ENCODE results near the gene AUTS2.

The AUTS2 gene

DNA sequence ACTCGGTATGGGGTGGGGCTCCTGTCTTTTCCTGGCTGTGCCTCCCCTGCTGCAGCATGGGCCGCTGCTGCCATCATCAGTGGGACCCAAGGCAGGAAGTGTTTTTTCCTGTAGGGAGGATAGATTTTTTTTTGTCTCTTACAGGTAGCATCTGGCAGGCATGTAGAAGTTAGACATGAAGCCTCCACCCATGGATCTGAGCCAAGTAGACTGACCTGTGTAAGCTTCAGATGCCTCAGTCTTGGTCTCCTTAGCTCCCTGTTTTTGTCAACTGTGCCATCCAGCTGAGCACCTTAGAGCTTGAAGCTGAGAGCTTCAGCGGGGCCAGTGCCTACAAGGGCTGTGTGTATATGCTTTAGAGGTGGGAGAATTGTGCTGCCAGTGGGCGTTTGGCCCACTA lies 93.5 kb downstream of the AUTS2 start:
- DNase-seq, result no peak

DNA sequence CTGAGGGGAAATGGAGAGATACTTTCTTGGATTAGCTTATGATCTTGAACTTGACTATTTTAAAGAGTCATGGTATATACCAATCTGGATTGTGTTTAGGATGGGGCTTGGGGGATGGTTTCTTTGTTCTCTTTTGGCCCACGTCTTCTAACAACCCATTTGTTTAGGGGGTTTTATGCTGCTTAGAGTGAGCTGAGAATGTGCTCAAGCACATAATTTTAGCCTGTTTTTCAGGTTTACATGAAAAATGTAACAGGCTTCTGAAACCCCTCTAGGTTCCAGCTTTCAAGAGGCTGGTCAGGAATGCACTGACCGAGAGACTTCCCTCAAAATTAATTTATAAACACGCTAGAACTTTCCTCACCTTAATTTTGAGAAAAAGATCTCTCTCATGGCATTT lies 94.3 kb downstream of the AUTS2 start:
- no peak for DNase-seq

DNA sequence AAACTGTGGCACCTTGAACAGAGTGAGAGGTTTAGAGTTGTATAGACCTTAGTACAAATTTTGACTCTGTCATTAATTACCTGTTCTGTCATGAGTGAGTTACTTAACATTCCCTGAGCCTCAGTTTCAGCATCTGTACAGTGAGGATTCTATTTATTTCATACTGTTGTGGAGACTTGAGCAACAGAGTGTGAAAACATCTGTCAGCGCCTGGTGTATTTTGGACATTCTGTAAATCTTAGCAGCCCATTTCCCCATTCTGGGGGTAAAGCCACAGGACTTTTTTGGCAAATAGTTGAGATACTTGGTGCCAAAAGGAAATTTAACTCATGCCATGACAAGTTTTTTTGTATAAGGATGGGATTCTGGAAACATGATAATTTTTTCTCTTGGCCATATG lies 94.8 kb downstream of the AUTS2 start:
- DNase-seq, result no peak

DNA sequence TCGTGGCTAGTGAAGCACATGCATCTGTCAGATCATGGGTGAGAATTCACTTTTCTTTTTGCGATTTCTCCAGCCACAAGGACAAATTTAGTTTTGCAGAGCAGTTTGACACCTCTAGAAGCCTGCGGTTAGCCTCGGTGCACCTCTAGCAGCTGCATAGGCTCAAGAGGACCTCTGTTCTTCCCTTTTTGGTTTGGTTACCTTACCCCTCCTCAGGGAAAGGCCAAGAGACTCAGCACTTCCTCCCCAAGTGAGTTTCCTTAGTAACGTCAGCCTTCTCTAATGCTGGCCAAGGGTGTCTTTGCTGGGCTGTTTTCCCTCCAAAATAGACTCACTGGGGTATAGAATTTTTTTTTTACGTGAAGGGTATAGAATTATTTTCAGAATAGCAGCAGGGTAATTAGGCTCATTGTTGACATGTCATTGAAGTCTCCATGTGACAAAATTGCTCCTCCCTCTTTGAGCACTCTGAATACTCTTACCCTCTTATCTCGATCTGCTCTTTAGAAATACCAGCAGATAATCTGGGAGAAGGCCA lies 97.8 kb downstream of the AUTS2 start:
- no peak for DNase-seq

DNA sequence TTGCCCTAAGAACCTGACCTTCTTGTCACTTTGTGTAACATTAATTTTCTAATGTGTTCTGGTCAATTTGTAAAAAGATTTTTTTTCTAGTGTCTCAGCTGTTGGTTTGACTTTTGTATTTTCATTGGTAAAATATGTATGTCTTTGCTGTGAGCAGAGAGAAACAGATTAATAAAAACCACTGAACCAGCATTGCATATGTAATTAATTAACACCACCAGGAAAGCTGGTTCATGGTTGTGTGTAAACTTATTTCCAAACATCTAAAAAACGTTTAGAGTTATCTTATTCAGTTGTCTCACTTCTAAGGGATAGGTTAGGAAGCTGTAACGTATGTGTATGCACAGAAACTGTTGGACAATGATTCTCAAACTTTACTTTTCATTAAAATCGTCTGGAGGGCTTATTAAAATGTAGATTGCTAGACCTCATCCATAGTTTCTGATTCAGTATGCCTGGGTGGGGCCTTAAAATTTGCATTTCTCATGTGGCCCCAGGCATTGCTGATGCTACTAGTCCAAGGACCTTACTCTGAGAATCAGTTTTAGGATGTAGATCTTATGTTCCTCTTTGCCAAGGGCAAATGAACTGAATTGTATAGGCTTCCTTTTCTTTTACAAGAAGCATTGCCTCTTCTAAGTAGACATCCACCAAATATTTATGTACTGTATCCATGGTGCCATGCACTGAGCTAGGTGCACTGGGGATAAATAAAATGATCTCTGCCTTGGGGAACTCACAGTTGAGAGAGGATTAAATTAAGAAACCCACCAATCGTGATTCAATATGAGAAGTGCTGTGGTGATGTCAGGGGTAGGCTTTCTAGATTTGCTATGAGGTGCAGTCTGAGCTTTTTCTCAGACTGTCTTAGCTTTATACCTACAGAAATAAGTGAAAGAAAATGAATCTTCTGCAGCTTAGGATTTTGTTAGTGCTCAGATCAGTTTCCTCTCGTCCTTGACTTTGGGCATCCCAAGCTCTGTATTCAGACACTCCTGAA lies 98.7 kb downstream of the AUTS2 start:
- no peak for DNase-seq

DNA sequence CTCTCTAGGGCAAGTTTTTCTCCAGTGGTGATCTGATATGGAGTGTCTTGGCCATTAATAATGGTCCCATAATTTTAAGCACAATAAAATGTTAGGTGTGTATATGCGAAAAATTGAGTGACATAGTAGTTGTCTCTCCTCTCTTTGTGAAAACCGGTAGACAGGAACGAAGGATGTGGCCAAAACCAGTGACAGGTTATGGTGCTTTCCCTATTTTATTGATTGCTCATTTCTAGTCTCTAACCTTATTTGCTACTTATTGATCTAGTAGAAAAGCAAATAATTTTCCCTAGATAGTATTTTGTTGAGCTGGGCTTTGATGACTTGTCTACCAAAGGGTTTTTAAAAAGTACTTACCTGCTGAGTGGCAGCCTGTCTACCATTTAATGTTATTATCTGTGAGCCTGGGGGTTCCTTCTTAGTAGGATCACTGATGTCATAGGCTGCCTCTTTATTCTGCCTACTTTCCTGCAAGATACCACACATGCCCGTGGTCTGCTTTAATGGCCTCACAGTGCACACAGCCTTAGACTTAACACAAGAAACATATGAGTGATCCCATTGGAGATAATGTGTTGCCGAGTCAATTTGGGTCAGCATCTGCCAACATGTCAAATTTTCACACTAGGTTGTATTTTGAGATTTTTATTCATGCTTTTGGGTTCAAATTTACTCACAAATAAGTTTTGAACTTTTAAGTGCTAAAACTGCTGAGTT lies 100.0 kb downstream of the AUTS2 start:
- DNase-seq, result no peak

DNA sequence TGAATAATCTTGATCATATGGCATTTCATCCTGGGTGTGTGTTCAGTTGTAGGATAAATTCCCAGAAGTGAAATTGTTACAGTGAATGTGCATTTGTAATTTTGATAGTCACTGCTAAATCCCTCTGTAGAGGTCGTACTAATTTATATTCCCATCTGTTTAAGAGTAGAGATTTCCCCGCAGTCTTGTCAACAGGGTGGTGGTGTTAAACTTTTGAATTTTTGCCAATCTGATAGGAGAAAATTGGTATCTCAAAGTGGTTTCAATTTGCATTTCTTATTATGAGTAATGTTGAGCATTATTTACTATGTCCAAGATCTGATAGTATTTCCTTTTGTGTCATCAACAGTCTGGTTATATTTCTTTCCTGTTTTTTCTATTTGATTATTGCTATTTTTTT lies 101.7 kb downstream of the AUTS2 start:
- no peak for DNase-seq

DNA sequence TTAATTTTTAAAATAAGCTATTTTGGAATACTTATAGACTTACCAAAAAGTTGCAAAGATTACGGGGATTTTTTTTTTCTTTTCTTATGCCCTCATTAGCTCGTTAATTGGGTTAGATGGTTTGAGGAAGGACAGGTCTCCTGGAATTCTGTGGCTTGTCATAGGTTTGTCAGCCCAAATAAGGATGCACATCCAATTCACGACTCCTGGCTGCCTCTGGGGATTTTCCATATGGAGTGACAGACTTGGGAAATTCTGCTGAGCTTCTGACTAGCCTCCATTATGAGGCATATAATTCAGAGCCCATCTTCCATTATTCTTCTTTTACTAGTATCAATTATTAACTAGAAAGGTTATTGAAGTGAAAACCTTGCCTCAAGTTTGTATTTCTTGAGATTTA lies 102.1 kb downstream of the AUTS2 start:
- DNase-seq, result no peak

DNA sequence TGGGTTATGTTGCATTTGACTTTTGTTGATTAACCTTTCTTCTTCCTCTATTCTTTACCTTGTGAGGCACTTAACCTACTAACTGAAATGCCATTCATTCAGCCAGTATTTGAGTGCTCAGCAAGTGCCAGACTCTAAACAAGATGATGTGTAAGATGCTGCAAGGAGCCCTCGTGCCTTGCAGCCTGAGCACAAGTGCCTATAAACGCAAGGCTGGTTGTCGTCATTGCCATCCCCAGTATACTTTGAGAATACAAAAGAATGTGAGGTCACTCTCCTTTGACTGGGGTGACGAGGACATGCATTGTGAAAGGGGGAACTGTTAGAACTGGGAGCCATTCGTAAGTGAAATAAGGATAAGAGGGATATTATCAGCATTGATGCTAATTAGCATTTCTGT lies 103.0 kb downstream of the AUTS2 start:
- DNase-seq, result no peak

DNA sequence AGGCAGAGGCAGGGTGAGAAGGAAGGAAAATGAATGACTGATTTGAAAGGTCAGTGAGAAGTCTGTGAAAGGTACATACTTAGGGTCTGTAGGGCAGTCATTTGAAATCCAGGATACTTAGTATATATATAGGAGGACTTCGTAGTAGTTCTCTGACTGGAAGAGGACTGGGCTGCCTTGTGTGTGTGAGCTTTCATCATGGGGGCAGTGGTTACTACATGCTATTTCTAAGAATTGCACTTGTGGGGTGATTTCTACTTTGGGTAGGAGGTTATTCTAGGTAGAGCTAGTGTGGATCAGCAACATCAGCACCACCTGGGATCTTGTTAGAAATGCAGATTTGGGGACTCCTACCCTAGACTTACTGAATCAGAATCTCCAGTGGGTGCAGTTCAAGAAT lies 104.1 kb downstream of the AUTS2 start:
- no peak for DNase-seq

DNA sequence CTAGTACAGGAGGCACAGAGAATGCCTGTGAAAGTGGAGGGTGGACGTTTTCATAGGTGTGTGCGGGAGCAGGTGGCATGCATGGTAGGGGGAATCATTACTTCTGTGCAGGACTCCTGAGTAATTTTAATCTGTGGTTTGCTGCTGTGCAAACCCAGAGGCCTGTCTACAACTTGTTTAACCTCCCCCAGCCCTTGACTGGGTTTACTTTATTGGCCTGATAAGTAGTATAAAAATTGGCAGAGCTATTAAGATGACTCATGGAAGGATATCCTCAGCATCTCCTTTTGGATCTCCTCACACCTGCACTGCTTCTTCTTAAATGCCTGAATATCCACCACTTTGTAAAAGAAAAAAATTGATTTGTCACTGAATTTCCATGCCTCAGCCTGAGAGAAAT lies 104.8 kb downstream of the AUTS2 start:
- DNase-seq, result no peak

DNA sequence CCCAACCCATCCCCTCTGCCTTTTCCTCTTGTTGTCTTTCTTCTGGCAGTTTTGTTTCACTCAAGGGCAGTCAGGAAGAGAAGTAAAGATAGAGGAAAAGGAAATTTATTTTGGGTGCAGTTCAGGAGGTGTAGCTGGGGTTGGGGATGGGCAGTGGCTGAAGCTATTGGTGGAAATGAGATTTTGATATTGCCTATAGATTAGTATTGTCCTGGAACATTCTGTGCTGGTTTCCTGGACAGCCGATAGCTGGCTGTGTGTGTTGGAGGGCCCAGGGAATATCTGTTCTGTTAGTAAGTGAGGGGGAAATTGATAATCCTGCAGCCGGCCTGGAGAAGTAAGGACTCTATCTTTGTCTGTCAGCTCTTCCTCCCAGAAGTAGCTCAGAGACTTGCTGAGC lies 107.8 kb downstream of the AUTS2 start:
- no peak for DNase-seq

DNA sequence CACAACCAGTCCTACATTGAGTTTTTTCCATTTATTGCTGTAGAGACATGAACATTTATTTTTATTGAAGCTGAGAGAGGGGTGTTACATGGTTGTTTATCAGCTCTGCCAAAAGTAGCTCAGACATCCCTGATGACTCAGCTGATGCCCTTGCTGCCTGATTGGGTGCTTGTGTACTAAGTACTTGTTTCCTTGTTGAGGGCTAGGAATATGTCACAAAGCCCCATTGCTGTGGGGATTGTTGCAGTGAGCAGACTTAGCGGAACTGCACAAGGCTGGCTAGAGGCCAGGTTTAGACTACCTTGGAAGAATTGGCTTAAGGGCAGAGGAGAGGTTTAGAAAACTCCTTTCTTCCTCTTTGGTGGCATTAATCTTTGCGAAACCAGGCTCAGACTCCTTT lies 110.6 kb downstream of the AUTS2 start:
- no peak for DNase-seq

DNA sequence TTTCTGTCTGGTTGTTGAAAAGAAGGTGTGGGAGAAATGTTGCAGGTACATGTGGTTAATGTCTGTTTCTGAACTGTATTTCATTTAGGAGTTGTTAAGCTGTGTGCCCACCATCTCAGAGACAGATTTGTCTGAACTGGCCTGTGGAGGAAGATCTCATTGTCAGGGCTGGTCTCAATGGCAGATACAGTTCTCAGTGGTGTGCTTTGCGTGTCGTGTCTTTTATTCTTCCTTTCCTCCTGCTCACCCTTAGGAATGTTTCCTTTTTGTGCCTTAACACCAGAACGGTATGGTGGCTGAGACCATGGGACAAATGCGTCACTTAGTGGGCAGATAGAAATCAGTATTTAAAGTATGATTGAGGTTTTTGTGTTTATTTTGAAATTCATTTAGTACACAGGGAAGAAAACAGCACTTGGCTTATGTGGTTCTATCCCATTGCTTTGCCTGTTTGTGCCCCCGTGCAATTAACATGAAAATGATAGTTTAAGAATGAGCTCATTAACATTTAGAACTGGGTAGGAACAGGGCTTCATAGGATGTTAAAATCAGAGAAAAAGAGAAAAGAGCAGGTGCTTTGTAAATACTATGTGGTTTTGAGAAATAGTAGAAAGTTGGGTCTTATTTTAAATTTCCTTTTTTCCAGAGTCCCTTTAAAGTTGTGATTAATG lies 112.6 kb downstream of the AUTS2 start:
- DNase-seq, result no peak

DNA sequence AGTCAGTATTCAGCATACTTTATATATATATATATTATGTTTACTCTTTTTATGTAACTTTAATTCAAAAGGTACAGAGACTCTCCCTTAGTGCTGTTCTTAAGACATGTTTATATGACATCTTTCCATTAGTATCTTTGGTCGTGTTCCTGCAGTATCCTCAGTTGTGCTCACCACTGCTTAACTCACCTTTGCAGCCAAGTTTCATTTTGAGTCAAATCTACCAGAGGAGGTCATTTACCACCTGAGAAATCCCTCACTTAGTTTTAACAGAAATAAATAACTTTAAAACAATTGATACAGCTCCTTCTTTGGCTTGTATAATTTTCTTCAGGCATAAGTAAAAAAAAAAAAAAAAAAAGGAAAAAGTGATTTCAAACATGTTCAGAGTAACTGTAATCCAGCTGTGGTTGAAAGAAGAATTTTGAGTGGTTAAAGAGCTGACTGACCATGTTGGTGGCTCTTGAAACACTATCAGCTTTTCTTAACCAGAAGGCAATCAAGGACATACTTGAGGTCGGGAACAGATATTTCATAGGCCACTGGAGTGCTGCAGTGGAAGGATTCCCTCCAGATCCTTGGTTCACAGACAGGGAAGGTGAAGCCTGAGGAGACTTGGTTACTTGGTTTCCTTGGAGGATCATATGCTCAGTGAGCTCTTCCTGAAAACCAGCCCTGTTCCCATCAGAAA lies 116.8 kb downstream of the AUTS2 start:
- DNase-seq, result no peak

DNA sequence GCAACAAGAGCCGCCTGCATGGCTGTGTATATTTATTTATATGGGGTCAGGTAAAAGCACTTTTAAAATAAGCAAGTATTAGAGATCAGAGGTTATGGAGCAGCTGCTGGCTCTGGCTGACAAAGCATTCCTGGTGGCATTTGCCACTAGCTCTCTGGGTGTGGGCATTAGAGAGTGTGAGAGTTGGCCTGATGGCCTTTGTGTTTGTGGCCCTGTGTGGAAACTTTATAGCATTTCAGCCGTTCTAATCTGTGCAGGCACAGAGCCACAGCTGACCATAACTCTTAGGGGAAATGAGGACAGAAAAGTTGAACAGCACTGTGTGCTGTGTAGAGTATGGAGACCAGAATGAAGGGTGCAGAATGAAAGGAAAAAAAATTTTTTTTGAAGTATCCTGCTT lies 118.9 kb downstream of the AUTS2 start:
- no peak for DNase-seq

DNA sequence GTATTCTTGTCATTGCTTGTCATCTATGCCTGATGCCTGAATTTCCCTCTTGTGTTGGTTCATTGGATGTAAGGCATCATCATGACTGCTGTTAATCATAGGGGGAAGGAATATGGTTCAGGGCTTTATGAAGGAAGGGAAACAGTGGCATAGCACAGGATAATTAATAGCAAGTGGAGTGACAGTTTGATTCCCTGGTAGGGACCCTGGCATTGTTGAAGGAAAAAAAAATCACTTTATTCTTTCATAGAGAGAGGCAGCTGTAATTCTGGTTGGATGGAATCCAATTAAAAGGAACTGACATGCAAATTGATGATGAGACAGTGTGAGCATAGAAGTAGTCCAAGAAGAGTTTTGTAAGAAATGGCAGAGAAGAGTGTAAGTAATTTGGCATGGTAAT lies 121.4 kb downstream of the AUTS2 start:
- DNase-seq, result no peak

DNA sequence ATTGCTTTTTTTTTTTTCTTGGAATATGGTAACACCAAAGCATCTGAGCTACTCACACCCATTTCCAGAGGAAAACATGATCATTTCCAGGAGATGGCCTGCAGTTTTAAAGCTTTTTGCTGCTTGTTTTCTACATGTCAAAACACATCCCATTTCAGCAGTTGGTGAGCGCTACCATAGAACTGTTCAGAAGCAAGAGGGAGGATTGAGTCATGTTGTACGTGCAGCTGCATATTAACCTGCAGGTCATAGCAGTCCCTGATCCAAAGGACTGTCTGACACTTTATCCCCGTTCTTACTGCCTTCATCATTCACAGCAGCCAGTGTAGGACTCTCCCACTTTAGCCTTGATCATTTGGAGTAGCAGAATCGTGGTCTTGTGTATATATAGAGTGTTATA lies 124.6 kb downstream of the AUTS2 start:
- DNase-seq, result no peak

DNA sequence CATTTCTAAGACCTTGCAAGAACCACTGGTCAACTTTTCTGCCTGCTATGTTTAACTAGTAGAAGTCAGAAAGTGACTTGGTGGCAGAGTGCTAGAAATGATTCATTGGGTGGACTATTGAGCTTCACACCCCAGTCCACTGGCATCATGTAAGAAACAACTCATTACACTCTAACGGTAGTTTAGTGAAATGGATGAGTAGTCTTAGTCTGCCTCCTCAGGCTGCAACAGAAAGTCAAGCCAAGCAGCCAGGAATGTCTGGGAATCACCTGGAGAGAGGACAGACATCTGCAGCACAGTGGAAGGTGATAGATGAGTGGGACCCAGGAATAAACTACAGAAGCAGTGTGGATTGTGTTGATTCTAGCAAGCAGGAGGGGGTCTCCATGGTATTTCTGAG lies 125.4 kb downstream of the AUTS2 start:
- DNase-seq, result no peak

DNA sequence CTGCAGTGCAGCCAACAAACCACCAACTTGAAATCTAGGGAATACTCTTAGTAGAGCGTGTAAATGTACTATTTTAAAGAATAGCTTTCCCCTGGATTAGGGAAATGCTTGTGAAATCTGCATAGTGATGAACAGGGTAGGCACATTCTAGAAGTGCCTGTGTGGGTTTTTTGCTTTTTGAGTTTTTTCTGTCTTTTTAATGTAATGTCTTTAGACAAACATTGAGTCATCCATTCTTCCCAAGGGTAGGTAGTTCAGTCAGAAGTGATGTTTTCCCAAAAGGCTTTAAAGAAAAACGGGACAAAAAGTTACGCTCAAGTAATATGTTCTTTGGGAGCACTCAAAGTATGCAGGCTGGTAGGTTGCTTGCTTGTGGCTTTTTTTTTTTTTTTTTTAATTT lies 130.0 kb downstream of the AUTS2 start:
- no peak for DNase-seq

DNA sequence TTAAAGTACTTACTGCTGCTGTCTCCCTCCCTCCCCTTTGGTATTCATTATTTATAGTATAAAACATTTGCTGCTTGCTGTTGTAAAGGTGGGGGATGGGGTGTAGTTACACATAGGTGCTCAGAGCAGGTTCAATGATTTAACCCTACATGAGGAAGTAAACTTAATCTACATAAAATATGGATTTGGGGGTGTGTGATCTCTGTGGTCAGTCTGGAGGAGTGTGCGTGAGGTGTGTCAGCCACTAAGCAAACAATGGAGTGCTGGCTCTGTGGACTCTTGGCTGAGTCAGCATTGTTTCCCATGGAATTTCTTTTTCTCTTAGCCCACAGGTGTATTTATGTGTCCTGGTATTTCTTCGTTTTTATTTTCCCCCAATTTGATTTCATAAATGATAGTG lies 133.9 kb downstream of the AUTS2 start:
- DNase-seq, result no peak

DNA sequence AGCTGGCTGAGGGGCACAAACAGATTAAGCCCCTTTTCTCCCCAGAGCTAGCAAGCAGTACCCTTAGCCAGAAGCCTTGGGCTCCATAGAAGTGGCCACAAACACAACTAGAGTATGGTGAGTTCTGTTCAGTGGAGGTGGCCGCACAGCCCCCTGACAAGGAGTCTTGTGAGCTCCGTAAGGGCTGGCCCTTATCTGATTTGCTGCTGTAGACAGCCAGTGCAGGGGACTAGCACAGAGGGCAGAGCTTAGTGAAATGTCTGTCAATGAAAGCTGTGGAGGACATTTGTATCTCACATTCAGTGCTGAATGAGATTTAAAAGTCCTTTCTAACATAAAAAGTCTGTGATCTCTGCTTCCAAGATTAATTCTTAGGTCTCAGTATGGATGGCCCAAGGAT lies 137.3 kb downstream of the AUTS2 start:
- no peak for DNase-seq

Measured in activated CD8-positive, alpha-beta memory T cell treated with anti-CD3 and anti-CD28 coated beads, Interleukin-2, amount 50 U/mL, for 48 hours (primary cell).